Mesodermal cell (in vitro differentiated cells): ENCODE measurements around the gene HK2.
A peak's percentile ranks its signal among the peaks of the same experiment; 100 is the strongest.

Experiments
- H3K27ac ChIP-seq: 2 replicates; pipeline ENCODE4 v1.7.0; 2013; ENCODE audit warnings: mild to moderate bottlenecking, low read depth, low read length, moderate library complexity; ENCODE audit not compliant: severe bottlenecking
- H3K36me3 ChIP-seq: 2 replicates; pipeline ENCODE4 v1.7.1; 2013; ENCODE audit warnings: mild to moderate bottlenecking, low read length, moderate library complexity; ENCODE audit not compliant: control insufficient read depth, insufficient read depth
- H3K4me1 ChIP-seq: one replicate; pipeline ENCODE4 v1.7.1; 2013; ENCODE audit warnings: mild to moderate bottlenecking, low read length; ENCODE audit not compliant: insufficient read depth, control insufficient read depth, poor library complexity, severe bottlenecking
- H3K4me3 ChIP-seq: 2 replicates; pipeline ENCODE4 v1.7.0; 2013; ENCODE audit warnings: low read length, control low read depth, mild to moderate bottlenecking; ENCODE audit not compliant: insufficient read depth, poor library complexity, severe bottlenecking; ENCODE audit errors: extremely low read depth
- H3K9me3 ChIP-seq: 2 replicates; pipeline ENCODE4 v1.7.1; 2013; ENCODE audit warnings: mild to moderate bottlenecking, low read length, moderate library complexity; ENCODE audit not compliant: control insufficient read depth
- WGBS, 2 experiments: methylation state at CpG; one replicate each; pipeline ENCODE4 v1.1.5; 2013; ENCODE audit warnings: missing lambda C conversion rate in 2 of 2; ENCODE audit not compliant: insufficient coverage in 2 of 2; 5-methylcytosine and 5-hydroxymethylcytosine counted together

HK2 gene

DNA sequence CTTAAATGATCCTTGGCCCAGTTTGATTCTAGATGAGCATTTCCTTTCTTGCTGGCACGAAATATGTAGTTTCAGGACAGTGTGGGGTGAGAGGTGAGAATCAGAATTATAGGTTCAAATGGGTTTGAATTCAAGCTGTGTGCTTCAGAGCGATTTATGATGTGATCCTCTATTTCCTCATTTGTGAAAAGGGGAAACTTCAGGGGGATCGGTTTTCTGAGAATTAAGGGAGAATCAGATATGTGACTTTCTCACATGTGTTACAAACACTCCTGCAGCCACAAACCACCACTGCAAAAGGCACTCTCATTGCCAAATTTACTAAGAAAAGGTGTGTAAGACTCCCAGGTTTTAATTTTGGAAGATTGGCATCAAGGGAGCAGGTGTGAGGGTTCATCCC is 24.4 kb downstream of the HK2 start:
- H3K4me1 ChIP-seq: no peaks in the 10 kb centered on the region
- H3K36me3 ChIP-seq: peaks cover 22% of the 10 kb centered on the region
- H3K9me3 ChIP-seq: no peaks in the 10 kb centered on the region
- H3K27ac ChIP-seq: no peak overlapping the region
- H3K4me3 ChIP-seq: no peak overlapping the region
- 83 to 93% methylated on average over 2 of the region's 3 CpGs for WGBS, 2 experiments

DNA sequence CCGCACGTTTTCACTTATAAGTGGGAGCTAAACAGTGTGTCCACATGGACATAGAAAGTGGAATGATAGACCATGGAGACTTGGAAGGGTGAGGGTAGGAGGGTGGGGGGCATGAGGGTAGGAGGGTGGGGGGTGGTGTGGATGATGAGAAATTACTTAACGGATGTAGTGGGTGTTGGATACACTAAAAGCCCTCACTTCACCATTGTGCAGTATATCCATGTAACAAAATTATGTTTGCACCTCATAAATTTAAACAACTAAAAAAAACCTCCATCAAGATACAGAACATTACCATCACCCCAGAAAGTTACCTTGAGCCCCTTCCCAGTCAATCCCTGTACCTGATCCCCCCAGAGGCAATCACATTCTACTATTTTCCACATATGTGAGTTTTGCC is 26.2 kb downstream of the HK2 start:
- Histone ChIP-seq H3K36me3 (peaks cover 12% of the 10 kb centered on the region), H3K27ac (no peak overlapping the region), H3K9me3 (no peaks in the 10 kb centered on the region), H3K4me3 (no peak overlapping the region), H3K4me1 (peaks cover 5% of the 10 kb centered on the region)
- 80 to 100% methylated on average over 2 of the region's 3 CpGs for WGBS, 2 experiments

DNA sequence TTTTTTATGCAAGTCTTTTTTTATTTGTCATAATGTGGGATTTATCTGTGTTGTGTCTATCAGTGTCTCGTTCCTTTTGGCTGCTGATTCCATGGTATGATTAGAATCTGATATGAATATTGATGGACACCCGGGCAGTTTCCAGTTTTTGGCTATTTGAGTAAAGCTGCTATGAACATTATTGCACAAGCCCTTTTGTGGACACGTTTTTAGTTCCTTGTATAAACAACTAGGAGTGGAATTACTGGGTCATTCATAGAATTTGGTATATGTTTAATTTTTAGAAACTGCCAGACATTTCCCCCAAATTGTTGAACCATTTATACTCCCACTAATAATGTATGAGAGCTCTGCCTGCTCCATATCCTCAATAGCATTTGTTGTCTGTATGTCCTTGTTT is 26.6 kb downstream of the HK2 start:
- WGBS, 2 experiments: 100% methylated on average over 2 of the region's 3 CpGs
- Histone ChIP-seq H3K36me3 (peaks cover 8% of the 10 kb centered on the region), H3K9me3 (no peaks in the 10 kb centered on the region), H3K4me3 (no peak overlapping the region), H3K27ac (no peak overlapping the region), H3K4me1 (peaks cover 8% of the 10 kb centered on the region)

DNA sequence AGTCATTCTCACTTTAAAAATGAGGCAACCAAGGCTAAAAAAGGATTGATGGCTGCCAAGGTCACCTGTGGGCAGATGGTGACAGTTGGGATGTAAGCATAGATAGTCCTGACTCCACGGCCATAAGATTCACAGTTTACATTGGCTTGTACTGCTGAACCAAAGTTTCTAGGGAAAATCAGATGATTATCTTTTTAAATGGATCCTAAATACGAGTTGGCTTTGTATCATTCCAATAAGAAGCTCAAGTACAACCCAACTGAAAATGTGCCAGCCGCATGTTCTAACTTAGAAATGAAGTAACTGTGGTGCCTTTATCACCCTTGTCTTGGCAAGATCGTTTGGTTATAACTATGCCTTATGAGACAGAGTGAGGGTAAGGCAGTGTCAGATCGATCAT is 27.6 kb downstream of the HK2 start:
- H3K9me3 ChIP-seq: no peaks in the 10 kb centered on the region

DNA sequence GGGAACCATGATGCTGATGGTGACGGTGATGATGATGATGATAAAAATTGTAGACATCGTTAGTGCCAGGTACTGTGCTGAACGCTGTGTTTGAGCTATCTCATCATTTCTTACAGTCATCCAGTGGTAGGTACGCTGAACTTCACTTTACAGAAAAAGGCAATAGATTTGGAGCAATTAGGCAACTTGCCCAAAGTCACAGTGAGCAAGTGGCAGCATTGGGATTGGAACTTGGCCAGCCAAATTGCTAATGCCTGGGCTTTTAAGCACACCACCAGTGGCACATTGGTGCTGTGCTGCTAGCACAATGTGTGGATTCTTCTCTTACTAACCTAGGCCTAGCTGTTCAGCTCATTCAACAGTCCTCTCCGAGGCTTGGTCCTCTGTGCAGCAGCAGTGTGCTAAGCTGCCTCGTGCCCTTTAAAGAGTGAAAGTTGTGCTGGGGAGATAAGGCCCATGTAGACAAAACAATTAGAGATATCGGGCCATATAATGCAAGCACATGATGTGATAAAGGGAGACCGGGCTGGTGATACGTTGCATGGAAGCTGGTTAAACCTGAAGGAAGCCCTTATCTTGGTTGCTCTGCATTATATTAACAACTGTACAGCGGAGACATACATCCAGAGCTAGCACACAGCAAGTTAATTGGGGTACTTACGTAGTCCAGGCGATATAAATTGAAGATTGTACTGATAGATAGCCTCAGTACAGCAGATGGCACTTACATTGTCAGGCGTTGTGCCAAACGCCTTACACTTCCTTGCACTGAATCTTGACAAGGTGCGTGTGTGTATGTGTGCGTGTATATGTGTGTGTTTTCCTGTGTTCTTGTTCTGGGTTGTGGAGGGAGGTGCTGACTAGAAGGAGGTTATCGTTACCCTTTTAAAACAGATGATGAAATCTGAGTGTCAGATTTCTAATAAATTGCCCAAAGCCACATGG is 28.4 kb downstream of the HK2 start:
- 93% methylated on average over 14 to 17 of the region's 17 CpGs for WGBS, 2 experiments
- H3K36me3 ChIP-seq: no peaks in the 10 kb centered on the region
- no peak overlapping the region for H3K4me3 ChIP-seq
- H3K27ac ChIP-seq: no peak overlapping the region
- no peaks in the 10 kb centered on the region for H3K9me3 ChIP-seq
- peaks cover 23% of the 10 kb centered on the region for H3K4me1 ChIP-seq

More for the DNA sequence above, 27.6 kb downstream of the HK2 start:
- H3K27ac ChIP-seq: no peak overlapping the region
- WGBS, 2 experiments: 93 to 100% methylated on average over 3 to 4 of the region's 5 CpGs
- no peaks in the 10 kb centered on the region for H3K36me3 ChIP-seq
- peaks cover 18% of the 10 kb centered on the region for H3K4me1 ChIP-seq
- H3K4me3 ChIP-seq: no peak overlapping the region

DNA sequence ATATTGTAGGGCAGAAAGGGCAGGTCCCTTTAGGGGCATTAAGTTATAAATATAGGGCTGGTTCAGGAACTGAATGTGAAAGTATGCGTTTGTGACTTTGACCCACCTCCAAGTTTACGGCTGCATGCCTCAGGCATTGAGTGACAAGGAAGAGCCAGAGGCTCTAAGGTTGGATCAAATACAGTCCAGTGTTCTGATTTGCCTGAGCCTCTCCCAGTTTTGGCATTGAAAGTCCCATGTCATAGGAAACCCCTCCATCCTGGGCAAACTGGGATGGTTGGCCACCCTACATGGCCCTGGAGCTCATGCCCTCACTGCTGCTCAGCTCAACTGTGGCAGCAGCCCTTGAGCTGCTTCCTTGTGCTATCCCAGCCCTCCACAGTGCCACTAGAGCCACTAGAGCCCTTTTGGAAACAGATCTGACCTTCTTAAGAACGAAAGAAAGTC is 29.9 kb downstream of the HK2 start:
- Histone ChIP-seq H3K9me3 (no peaks in the 10 kb centered on the region), H3K4me3 (no peak overlapping the region), H3K4me1 (peaks cover 28% of the 10 kb centered on the region), H3K27ac (no peak overlapping the region), H3K36me3 (peaks cover 9% of the 10 kb centered on the region)
- WGBS, 2 experiments: 87 to 96% methylated on average over 3 of the region's 3 CpGs

DNA sequence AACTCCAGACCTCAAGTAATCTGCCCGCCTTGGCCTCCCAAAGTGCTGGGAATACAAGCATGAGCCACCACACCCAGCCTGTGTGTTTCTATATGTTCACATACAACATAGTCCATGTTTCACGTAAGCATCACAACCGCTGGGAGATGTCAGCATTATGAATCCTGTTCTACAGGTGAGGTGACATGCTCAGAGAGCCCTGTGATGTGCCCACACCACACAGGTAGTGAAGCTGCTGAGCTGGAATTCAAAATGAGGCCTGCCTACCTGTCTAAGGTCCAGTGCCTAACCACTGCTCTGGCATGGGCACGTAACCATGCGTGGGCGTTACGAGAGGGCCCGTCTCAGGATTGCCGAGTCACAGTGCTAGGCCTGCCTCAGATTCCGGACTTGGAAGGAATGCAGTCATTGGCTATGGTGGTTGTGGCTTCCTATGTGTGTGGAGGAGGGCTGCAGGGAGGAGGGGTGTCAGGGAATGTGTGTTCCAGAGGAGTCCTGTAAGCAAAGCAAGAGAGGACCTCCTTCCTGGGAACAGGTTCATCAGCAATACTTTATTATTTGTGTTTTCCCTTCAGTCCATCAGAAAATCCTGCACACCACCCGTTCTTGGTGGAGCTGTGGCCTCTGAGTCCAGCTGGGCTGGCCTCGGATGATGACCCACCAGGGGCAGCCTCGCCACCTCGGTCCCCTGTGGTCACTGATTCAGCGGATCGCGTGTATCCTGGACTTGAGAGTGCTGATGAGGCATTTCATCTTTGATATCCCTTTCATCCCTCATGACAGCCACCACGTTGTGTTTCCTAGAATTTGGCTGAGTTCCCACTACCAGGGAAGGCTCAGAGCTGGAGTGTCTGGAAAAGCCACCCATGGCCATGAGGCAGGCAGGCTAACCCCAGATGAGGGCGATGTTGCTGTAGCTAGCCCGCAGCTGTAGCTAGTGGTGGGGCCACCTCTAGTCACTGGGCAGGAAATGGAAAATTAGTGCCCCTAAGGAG is 31.1 kb downstream of the HK2 start:
- no peaks in the 10 kb centered on the region for H3K9me3 ChIP-seq
- H3K4me1 ChIP-seq: peaks cover 28% of the 10 kb centered on the region
- peaks cover 10% of the 10 kb centered on the region for H3K36me3 ChIP-seq
- H3K27ac ChIP-seq: no peak overlapping the region
- 90 to 93% methylated on average over 15 to 19 of the region's 20 CpGs for WGBS, 2 experiments
- no peak overlapping the region for H3K4me3 ChIP-seq

DNA sequence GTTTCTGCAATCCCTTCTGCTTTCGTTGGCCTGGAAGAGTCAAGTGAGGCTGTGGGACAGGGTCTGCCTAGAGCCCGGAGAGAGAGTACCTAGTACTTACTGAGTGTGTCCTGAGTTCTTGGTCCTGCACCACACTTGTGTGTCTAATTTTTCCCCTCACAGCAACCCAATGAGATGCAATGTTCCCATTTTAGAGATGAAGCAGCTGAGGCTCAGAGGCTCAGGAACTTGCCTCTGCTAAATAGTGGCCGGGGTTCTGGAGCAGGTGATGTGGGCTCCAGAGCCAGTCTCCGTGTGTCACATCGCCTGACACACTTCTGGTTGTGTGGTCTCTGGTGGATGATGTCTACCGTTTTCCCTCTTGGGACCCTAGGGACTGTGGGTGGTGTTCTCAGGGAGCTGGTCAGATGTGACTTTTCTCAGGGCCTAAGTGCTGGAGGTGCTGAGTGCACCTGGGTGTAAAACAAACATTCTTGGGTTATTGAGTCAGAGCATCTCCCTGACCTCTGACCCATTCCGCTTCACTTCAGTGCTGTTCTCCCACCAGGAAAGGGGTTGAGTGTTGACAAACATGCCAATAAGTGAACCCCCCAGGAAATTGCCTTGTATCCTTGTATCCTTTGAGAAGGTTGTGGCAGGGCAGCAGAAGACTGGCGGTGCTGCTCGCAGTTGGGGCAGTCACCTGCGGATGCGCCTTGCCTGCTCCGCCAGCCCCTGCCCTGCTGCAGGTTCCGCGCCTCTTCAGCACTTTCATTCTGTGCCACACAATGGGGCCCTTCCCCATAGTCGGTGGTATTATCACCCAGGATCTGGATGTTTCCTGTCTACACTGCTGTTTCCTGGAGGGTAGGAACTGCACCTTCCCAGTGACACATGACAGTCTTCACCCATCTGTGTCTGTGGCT is 32.1 kb downstream of the HK2 start:
- Histone ChIP-seq H3K4me3 (no peak overlapping the region), H3K4me1 (peaks cover 28% of the 10 kb centered on the region), H3K36me3 (peaks cover 13% of the 10 kb centered on the region), H3K9me3 (no peaks in the 10 kb centered on the region), H3K27ac (no peak overlapping the region)
- WGBS, 2 experiments: 85 to 94% methylated on average over 10 to 14 of the region's 15 CpGs

DNA sequence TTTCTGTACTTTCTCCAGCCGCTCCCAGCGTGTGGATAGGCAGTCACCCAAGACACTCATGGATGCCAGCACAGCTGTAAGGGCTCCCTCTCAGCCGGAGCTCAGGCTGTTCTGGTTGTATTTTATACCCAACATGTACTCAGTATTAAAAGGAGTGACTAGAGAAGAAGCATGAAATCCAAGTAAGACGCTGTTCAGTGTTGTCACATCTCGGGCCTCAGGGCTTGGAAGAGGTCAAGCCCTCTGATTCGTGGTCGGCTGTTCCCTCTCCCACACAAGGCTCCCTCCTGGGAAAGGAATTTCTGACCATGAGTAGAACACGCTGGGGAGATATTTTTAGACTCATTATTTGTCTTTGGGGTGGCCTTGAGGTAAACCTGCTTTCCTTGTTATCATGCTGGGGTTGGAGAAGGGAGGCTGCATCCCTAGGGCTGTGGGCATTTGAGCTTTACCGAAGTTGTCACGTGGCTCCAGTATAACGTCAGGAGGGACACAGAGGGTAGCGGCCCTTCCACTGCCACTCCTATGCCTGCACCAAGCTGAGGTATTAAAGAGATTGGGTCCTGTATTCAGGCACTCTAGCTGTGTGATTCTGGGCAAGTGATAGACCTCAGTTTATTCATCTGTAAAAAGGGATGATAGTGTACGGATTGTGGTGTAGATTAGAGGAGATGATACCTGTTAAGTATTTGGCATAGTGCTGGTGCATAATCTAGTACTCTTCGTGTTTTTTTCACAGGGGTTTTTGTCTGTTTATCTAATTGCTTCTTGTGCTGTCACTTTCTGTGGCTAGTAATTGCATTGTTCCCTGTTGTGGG is 34.1 kb downstream of the HK2 start:
- H3K36me3 ChIP-seq: peaks cover 19% of the 10 kb centered on the region

More for the DNA sequence above, 34.1 kb downstream of the HK2 start:
- WGBS, 2 experiments: 74 to 90% methylated on average over 8 of the region's 14 CpGs
- Histone ChIP-seq H3K4me3 (no peak overlapping the region), H3K27ac (peak overlapping the region; percentile 17), H3K9me3 (no peaks in the 10 kb centered on the region), H3K4me1 (peaks cover 28% of the 10 kb centered on the region)
